Neural progenitor cell (in vitro differentiated cells): ENCODE measurements around the gene DACH1.

Experiments
- EZH2 ChIP-seq: fragments of 200-600 bp; sonication (generic); IDR thresholded peaks from 2 replicates; pipeline ENCODE4 v1.6.1; 2017; ENCODE audit warnings: antibody characterized with exemption, mild to moderate bottlenecking, moderate library complexity
- TF ChIP-seq, protein P1 (sequence below): fragments of 200-600 bp; sonication (generic); IDR thresholded peaks from 2 replicates; pipeline ENCODE4 v1.5.1; 2017; ENCODE audit warnings: antibody characterized with exemption, mild to moderate bottlenecking

DNA sequence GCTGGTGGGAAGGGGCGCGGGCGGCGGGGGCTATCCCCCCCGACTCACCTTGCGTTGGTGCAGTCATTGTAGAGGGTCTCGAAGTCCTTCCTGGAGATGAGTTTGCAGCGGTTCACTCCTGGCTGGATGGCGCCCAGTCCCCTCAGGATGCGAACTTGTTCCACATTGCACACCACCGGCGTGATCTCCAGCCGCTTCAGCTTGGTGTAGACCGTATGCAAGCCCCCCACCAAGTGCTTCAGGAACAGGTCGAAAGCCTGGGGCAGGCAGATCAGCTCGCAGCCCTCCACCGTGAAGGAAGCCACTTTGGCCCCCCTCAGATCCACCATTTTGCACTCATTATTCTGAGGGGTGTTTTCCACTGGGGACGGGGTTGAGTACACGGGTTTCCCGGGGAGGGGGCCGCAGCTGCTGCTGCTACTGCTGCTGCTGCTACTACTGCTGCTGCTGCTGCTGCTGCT is 1.1 kb downstream of the DACH1 start:
- TF ChIP-seq, protein P1, sequence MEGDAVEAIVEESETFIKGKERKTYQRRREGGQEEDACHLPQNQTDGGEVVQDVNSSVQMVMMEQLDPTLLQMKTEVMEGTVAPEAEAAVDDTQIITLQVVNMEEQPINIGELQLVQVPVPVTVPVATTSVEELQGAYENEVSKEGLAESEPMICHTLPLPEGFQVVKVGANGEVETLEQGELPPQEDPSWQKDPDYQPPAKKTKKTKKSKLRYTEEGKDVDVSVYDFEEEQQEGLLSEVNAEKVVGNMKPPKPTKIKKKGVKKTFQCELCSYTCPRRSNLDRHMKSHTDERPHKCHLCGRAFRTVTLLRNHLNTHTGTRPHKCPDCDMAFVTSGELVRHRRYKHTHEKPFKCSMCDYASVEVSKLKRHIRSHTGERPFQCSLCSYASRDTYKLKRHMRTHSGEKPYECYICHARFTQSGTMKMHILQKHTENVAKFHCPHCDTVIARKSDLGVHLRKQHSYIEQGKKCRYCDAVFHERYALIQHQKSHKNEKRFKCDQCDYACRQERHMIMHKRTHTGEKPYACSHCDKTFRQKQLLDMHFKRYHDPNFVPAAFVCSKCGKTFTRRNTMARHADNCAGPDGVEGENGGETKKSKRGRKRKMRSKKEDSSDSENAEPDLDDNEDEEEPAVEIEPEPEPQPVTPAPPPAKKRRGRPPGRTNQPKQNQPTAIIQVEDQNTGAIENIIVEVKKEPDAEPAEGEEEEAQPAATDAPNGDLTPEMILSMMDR, result no peak
- no peak for TF ChIP-seq EZH2
